ENCODE measurements around the gene KCTD11. TPM values are rescaled to one million over a fixed set of nuclear protein-coding genes. Genes with fewer than 3 reads are reported as not detected.

KCTD11 gene
- total RNA-seq, 1 donor from 2014 or later: 2.3 TPM

GRCh38 chr17:7374353-7374752 lies 22.4 kb downstream of the KCTD11 start:
- no peak for DNase-seq (ENCODE audit: low read depth in 2 of 2)

DNA sequence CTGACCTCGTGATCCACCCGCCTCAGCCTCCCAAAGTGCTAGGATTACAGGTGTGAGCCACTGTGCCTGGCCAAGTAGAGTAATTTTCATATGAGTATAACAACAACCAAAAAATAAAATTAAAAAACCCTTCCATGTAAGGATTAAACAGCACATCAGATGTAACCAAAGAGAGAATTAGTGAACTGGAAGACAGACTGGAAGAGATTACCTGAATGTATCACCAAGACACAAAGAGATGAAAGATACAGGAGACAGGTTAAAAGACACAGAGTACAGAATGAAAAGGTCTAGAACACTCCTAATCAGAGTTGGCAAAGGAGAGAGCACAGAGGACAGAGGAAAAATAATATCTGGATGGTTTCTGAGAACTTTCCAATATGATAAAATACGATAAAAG lies 27.2 kb downstream of the KCTD11 start:
- no peak for DNase-seq (ENCODE audit: low read depth in 2 of 2)

DNA sequence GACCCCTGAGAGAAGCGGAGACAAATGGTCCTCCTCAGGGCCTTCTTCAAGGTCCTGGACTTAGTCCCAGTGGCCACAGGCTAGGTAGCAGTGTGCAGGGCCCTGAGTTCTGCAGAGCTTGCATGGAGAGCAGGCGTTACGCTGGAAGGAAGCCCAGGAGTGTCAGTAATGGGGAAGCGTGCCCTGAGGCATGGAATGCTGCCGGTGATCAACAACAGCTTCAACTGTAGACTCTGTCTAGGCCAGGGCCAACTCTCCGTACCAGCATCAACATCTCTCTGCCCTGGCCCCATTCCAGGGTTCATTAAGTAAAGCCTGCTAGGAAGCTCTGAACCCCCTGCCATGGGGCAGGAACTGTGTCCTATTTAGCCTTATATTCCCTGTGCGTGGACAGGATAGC lies 28.4 kb downstream of the KCTD11 start:
- no peak for DNase-seq (ENCODE audit: low read depth in 2 of 2)

GRCh38 chr17:7380855-7381683 lies 29.1 kb downstream of the KCTD11 start, which contains the start of gene TNK1:
Gene TNK1, plus strand, starts transcription at chr17:7381089. Its CDS starts 1,838 bp downstream, at chr17:7382927.
- no peak for DNase-seq (ENCODE audit: low read depth in 2 of 2)

DNA sequence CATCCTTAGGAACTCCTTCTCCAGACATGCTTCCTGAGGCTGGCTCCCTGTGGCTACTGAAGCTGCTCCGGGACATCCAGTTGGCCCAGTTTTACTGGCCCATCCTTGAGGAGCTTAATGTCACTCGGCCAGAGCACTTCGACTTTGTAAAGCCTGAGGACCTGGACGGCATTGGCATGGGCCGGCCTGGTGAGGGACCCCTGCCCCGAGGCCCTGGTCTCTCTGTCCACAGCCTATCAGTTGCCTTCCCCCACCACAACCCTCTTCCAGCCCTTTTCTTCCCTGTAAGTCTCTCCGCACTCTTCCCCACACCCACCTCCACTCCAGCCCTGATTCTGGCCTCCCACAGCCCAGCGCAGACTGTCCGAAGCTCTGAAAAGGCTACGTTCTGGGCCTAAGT lies 30.9 kb downstream of the KCTD11 start:
- no peak for DNase-seq (ENCODE audit: low read depth in 2 of 2)

GRCh38 chr17:7383371-7383741 lies 31.4 kb downstream of the KCTD11 start:
- no peak for DNase-seq (ENCODE audit: low read depth in 2 of 2)

GRCh38 chr17:7383742-7384488 lies 32.0 kb downstream of the KCTD11 start:
- DNase-seq (ENCODE audit: low read depth in 2 of 2): peak in 1 of 2 donors; percentile 44

DNA sequence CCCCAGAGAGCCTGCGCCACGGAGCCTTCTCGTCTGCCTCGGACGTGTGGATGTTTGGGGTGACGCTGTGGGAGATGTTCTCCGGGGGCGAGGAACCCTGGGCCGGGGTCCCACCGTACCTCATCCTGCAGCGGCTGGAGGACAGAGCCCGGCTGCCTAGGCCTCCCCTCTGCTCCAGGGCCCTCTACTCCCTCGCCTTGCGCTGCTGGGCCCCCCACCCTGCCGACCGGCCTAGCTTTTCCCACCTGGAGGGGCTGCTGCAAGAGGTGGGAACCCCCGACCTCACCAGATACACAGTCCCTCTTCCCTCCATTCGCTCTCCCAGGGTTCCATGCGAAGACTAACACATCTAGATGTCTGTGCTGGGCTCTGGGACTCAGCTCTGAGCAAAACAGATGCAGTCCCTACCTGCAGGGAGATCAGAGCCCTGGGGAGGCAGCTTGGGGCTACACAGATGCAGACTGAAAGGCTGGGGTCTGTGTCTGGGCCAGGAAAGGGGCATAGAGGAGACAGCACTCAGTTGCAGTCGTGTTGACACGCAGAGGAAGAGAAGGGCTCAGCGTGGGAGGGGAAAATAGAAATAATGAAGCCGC lies 32.6 kb downstream of the KCTD11 start:
- no peak for DNase-seq (ENCODE audit: low read depth in 2 of 2)

GRCh38 chr17:7388856-7389255 lies 36.9 kb downstream of the KCTD11 start:
- no peak for DNase-seq (ENCODE audit: low read depth in 2 of 2)

GRCh38 chr17:7389924-7390910 lies 38.3 kb downstream of the KCTD11 start:
- DNase-seq (ENCODE audit: low read depth in 2 of 2): no peak

- peak; percentile 40 to 43 for DNase-seq (ENCODE audit: low read depth in 2 of 2)
These were observed 39.3 kb downstream of the KCTD11 start for GRCh38 chr17:7391307-7391706.

DNA sequence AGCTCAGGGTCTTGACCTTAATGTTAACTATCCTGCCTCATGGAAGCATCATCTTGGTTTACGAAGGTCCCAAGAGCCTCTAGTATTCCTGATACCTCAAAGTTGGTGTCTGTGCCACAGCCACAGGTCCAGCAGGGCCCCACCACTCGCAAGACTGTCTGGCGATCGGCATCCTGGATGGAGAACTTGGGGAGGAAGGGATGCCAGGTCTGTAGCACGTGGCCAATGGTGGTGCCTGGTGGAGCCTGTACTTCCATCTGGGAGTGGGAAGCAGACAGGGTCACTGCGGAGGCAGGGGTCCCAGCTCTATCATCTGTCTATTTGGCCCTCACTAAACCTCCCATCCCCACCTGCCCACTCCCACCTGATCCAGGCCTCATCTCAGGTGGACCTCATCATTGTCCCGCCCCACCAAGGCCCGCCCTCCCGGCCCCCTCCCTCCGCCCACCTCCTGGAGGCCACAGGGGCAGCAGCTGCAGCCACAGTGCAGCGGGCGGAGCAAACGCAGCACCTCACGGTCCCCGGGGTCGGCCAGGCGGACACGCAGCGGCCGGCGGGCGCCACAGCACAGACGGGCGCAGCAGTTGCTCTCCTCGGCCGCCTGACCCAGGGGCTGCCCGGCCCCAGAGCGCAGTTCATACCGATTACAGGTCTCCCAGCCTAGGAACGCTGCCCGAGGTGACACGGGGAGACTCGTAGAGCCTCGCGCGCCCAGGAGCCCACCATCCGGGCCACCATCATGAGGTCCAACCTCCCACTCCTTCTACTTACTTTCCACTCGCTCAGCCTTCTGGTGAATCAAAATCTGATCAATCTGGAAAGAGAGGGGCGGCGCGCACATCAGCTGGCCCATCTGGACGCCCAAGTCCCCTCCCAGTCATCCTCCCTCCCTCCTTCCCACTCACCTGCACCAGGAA lies 41.0 kb downstream of the KCTD11 start:
- DNase-seq (ENCODE audit: low read depth in 2 of 2): no peak

DNA sequence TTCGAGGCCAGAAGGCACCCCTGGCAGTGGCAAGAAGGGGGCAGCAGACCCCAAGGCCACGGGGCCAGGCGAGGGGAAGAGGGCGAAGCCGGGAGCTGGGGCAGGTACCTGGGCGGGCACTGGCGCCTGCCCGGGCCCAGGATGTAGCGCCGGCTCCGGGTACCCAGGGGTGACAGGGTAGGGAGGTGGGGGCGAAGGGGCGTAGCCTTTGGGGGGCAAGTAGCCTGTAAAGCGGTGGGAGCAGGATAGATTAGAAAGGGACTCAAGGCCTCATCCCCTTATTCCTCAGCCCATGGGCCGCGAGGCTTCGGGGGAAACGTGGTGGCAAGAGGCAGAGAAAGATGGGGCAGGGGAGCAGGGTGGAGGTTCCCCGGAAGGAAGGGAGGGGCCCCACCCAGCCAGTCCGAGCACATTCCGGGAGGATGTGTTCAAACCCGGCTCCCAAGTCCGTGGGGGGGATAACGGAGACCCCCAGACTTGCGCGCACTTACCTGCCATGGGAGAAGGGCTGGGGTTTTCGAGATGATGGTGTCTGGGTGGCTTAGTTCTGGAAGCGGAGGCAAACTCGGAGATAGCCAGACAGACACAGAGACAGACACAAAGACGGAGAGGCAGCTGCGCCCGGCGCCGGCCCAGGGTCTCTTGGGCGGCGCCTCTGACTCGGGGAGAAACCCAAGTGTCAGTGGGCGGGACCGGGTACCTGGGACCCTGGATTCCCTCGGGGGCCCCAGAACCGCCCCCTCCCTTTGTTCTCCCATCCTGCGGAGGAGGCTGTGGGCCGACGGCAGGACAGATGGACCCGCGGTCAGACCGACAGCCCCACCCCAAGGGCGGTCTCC lies 41.9 kb downstream of the KCTD11 start:
- DNase-seq (ENCODE audit: low read depth in 2 of 2): no peak

DNA sequence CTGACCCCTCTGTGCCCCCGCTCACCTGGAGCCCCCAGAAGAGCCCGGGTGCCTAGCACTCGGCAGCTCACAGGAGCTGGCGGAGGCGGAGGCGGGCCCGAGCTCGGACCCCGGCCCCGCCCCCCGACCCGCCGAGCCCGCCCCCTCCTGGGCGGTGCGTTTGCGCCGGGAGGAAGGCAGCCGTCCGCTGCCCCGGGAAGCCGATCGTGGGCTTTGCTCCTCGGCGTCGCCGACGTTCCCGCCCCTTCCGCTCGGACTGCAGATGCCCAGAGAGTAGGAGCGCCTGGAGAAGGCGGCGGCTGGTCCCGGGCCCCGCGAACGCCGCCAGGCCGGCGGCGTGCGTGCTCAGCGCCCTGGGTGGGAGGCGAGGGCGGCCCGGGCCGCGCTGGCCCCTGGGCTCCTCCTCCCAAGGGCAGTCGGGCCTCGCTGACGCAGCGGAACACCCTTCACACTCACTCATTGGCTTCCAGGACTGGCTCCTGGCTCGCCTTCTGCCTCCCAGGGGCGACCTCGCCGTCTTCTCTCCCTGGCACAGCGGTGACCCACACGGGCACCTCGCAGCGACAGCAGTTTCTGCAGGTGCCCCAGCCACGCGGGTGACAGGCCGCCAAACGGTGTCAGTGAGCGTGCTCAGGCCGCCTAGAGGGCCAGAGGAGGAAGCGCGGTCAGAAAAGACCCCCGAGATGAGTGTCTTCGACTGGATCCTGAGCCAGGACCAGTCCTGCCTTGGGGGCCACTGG lies 42.7 kb downstream of the KCTD11 start, which contains the start of gene PLSCR3:
PLSCR3 (minus strand) TSS at position 74 of the 740 bp plus-strand sequence. CDS start 415 bp downstream, outside the sequence.
- DNase-seq (ENCODE audit: low read depth in 2 of 2): peak; percentile 48 to 88

DNA sequence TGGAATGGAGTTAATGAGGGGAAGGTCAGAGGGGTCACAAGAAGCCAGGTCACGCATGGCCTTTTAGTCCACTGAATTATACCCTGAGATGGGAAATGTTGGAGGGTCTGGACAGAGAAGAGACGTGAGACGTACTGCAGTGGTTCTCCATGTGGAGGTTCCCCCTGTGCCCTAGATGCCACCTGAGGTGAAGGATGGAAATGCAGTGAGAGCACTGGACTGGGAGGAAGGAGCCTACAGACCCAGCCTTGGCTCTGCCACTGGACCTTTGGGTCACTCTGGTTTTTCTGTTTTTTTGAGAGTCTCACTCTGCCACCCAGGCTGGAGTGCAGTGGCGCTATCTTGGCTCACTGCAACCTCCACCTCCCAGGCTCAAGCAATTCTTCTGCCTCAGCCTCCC lies 44.2 kb downstream of the KCTD11 start:
- no peak for DNase-seq (ENCODE audit: low read depth in 2 of 2)

DNA sequence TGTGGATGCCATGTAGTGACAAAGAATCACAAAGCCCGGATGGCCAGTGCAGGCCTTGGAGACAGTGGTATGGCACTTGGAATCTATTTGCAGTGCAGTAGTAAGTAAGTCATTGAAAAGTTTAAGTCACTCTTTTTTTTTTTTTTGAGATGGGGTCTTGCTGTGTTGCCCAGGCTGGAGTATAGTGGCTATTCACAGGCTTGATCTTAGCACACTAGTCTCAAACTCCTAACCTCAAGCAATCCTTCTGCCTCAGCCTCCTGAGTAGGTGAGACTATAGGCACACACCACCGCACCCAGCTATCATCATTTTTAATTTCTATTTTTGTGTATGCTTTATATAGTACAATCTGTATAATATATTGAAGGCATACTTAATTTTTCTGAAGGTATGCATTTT lies 46.6 kb downstream of the KCTD11 start:
- DNase-seq (ENCODE audit: low read depth in 2 of 2): no peak

DNA sequence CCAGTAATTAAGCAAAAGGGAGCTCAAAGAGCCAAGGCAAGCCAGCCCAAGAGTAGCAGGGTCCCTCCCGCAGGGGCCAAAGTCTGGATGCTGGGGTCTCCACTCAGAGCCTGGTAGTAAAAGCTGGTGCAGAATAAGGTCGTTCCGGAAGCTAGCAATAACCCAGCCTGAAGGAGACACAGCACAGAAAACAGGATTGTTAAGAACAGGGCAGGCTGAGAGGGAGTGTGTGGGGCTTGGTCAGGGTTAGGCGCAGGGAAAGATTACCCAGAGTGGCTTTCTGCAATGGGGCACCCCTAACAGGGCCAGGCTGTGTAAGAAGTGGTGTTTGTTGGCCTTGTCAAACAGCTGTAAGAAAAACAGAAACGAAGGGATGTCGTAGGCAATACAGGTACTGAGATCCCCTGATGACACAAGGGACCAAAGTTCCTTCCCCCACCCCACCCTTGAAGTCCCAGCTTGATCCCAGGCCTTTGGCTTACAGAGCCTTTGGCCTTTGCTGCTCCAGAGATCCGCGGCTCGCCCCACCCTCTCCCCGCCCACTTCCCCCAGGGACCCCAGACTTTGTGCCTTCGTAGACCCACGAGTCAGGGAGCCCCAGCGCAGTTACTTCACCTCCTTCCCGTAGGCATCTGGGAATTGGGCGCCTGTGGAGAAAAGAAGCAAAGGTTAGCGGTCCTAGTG lies 51.2 kb downstream of the KCTD11 start:
- no peak for DNase-seq (ENCODE audit: low read depth in 2 of 2)

GRCh38 chr17:7403727-7403976 lies 51.7 kb downstream of the KCTD11 start:
- DNase-seq (ENCODE audit: low read depth in 2 of 2): no peak

Data from dermis microvascular lymphatic vessel endothelial cell (primary cell).